DOHH2 (cell line): ENCODE data around the gene CYP11A1.

Experiments
- EZH2phosphoT487 ChIP-seq: fragments of 200-600 bp; sonication (generic); IDR thresholded peaks from 2 replicates; pipeline ENCODE4 v1.6.1; 2017; ENCODE audit warnings: borderline replicate concordance, mild to moderate bottlenecking, antibody characterized with exemption, low read length, moderate library complexity, mixed read lengths
- TF ChIP-seq, protein P1 (sequence below): fragments of 200-600 bp; sonication (generic); IDR thresholded peaks from one replicate; pipeline ENCODE4 v1.5.1; 2014; ENCODE audit warnings: antibody characterized with exemption, mild to moderate bottlenecking, low read depth, low read length; ENCODE audit not compliant: poor library complexity, severe bottlenecking

DNA sequence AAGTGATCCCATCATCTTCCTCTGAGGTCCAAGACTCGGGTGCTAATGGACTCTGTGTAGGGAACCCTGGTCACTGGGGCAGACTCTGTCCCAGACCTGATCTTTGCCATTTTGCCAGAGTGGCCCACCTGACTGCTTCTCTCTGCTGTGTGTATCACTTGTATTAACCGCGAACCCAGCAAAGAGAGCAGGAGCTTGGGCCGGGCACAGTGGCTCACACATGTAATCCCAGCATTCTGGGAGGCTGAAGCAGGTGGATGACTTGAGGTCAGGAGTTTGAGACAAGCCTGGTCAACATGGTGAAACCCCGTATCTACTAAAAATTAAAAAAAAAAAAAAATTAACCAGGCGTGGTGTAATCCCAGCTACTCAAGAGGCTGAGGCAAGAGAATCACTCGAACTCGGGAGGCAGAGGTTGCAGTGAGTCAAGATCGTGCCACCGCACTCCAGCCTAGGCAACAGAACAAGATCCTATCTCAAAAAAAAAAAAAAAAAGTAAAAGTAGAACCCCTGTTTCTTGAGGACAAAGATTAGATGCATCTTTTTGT is 32.9 kb upstream of the CYP11A1 start:
- TF ChIP-seq, protein P1, sequence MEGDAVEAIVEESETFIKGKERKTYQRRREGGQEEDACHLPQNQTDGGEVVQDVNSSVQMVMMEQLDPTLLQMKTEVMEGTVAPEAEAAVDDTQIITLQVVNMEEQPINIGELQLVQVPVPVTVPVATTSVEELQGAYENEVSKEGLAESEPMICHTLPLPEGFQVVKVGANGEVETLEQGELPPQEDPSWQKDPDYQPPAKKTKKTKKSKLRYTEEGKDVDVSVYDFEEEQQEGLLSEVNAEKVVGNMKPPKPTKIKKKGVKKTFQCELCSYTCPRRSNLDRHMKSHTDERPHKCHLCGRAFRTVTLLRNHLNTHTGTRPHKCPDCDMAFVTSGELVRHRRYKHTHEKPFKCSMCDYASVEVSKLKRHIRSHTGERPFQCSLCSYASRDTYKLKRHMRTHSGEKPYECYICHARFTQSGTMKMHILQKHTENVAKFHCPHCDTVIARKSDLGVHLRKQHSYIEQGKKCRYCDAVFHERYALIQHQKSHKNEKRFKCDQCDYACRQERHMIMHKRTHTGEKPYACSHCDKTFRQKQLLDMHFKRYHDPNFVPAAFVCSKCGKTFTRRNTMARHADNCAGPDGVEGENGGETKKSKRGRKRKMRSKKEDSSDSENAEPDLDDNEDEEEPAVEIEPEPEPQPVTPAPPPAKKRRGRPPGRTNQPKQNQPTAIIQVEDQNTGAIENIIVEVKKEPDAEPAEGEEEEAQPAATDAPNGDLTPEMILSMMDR, result no peak
- no peak for TF ChIP-seq EZH2phosphoT487
